Mononuclear cell (primary cell): ENCODE data around the gene SKAP1. TPM values are rescaled to one million over a fixed set of nuclear protein-coding genes. Genes with fewer than 3 reads are reported as not detected.
"Not testable (repeated sequence)": the region's sequence is repeated elsewhere in the genome, so short reads cannot be mapped to it uniquely, and the experiment has no call there.

Source experiments
- H3K27me3 ChIP-seq: 2 replicates; pipeline ENCODE4 v1.6.0; 2011; ENCODE audit warnings: low read length, control low read depth; ENCODE audit not compliant: insufficient read depth
- H3K4me1 ChIP-seq: 2 replicates; pipeline ENCODE4 v1.5.1; 2011; ENCODE audit warnings: mild to moderate bottlenecking, low read length, control low read depth; ENCODE audit not compliant: insufficient read depth
- H3K4me3 ChIP-seq: 2 replicates; pipeline ENCODE4 v1.5.1; 2011; ENCODE audit warnings: mild to moderate bottlenecking, low read length, moderate library complexity
- H3K9me3 ChIP-seq: 2 replicates; pipeline ENCODE4 v1.5.1; 2011; ENCODE audit warnings: low read depth, mild to moderate bottlenecking, control low read depth, low read length
- total RNA-seq: library from RNA; depleted of rRNA; stranded (reverse); fragments of >200 nt; gene quantifications from one replicate; pipeline ENCODE4 v1.2.3, GENCODE V29; 2012

SKAP1 gene
- total RNA-seq, 1 donor, result 40.1 TPM

- no peak overlapping the region for H3K4me3 ChIP-seq
- H3K27me3 ChIP-seq, result no peaks in the 10 kb centered on the region
- H3K9me3 ChIP-seq, result no peaks in the 10 kb centered on the region
- no peaks in the 10 kb centered on the region for H3K4me1 ChIP-seq
Measured at GRCh38 chr17:48255759-48256158, 174.3 kb downstream of the SKAP1 start.

- Histone ChIP-seq H3K27me3 (no peaks in the 10 kb centered on the region), H3K4me1 (no peaks in the 10 kb centered on the region), H3K4me3 (no peak overlapping the region), H3K9me3 (no peaks in the 10 kb centered on the region)
Measured at GRCh38 chr17:48254896-48255295, 175.1 kb downstream of the SKAP1 start.

GRCh38 chr17:48253975-48254374 is 176.0 kb downstream of the SKAP1 start:
- Histone ChIP-seq H3K9me3 (no peaks in the 10 kb centered on the region), H3K27me3 (no peaks in the 10 kb centered on the region), H3K4me1 (no peaks in the 10 kb centered on the region), H3K4me3 (no peak overlapping the region)

GRCh38 chr17:48251950-48252349 is 178.1 kb downstream of the SKAP1 start:
- Histone ChIP-seq H3K9me3 (no peaks in the 10 kb centered on the region), H3K4me3 (no peak overlapping the region), H3K27me3 (no peaks in the 10 kb centered on the region), H3K4me1 (no peaks in the 10 kb centered on the region)

GRCh38 chr17:48250949-48251348 is 179.1 kb downstream of the SKAP1 start:
- Histone ChIP-seq H3K27me3 (no peaks in the 10 kb centered on the region), H3K4me3 (no peak overlapping the region), H3K9me3 (no peaks in the 10 kb centered on the region), H3K4me1 (no peaks in the 10 kb centered on the region)

GRCh38 chr17:48250059-48250458 is 180.0 kb downstream of the SKAP1 start:
- not testable (repeated sequence) for H3K4me3 ChIP-seq, H3K9me3 ChIP-seq, H3K27me3 ChIP-seq, H3K4me1 ChIP-seq

GRCh38 chr17:48247603-48248002 is 182.4 kb downstream of the SKAP1 start:
- Histone ChIP-seq H3K9me3 (no peaks in the 10 kb centered on the region), H3K4me1 (peaks cover 5% of the 10 kb centered on the region), H3K27me3 (no peaks in the 10 kb centered on the region)

GRCh38 chr17:48247038-48247437 is 183.0 kb downstream of the SKAP1 start:
- Histone ChIP-seq H3K27me3 (no peaks in the 10 kb centered on the region), H3K4me1 (peaks cover 6% of the 10 kb centered on the region), H3K9me3 (no peaks in the 10 kb centered on the region), H3K4me3 (no peak overlapping the region)

More at GRCh38 chr17:48247603-48248002, 182.4 kb downstream of the SKAP1 start:
- no peak overlapping the region for H3K4me3 ChIP-seq

GRCh38 chr17:48246612-48247011 is 183.4 kb downstream of the SKAP1 start:
- Histone ChIP-seq H3K4me1 (peaks cover 8% of the 10 kb centered on the region), H3K9me3 (no peaks in the 10 kb centered on the region), H3K27me3 (no peaks in the 10 kb centered on the region), H3K4me3 (no peak overlapping the region)

GRCh38 chr17:48245465-48246033 is 184.5 kb downstream of the SKAP1 start:
- not testable (repeated sequence) for H3K27me3 ChIP-seq, H3K4me3 ChIP-seq, H3K9me3 ChIP-seq
- peaks cover 17% of the 10 kb centered on the region for H3K4me1 ChIP-seq

- Histone ChIP-seq H3K4me1 (peaks cover 24% of the 10 kb centered on the region), H3K9me3 (no peaks in the 10 kb centered on the region), H3K4me3 (no peak overlapping the region), H3K27me3 (no peaks in the 10 kb centered on the region)
Measured at GRCh38 chr17:48244814-48245213, 185.2 kb downstream of the SKAP1 start.

GRCh38 chr17:48244121-48244711 is 185.8 kb downstream of the SKAP1 start:
- no peak overlapping the region for H3K4me3 ChIP-seq
- no peaks in the 10 kb centered on the region for H3K9me3 ChIP-seq
- H3K4me1 ChIP-seq, result peaks cover 24% of the 10 kb centered on the region
- H3K27me3 ChIP-seq, result no peaks in the 10 kb centered on the region

- Histone ChIP-seq H3K9me3 (no peaks in the 10 kb centered on the region), H3K4me3 (no peak overlapping the region), H3K4me1 (peaks cover 27% of the 10 kb centered on the region), H3K27me3 (no peaks in the 10 kb centered on the region)
Measured at GRCh38 chr17:48241770-48242497, 188.1 kb downstream of the SKAP1 start.

GRCh38 chr17:48241131-48241591 is 188.9 kb downstream of the SKAP1 start:
- Histone ChIP-seq H3K27me3 (no peaks in the 10 kb centered on the region), H3K4me1 (peaks cover 27% of the 10 kb centered on the region), H3K9me3 (no peaks in the 10 kb centered on the region), H3K4me3 (no peak overlapping the region)

- H3K4me1 ChIP-seq, result peaks cover 27% of the 10 kb centered on the region
- no peaks in the 10 kb centered on the region for H3K9me3 ChIP-seq
- no peaks in the 10 kb centered on the region for H3K27me3 ChIP-seq
- H3K4me3 ChIP-seq, result no peak overlapping the region
Measured at GRCh38 chr17:48240562-48241130, 189.4 kb downstream of the SKAP1 start.
